IMR-90 (cell line): ENCODE measurements around the gene OSBPL3. TPM values are rescaled to one million over a fixed set of nuclear protein-coding genes. Genes with fewer than 3 reads are reported as not detected.

Source experiments
- ATAC-seq: fragments of 200-7000 bp; cut with Tn5 transposase; 2 replicates; pipeline ENCODE4 v1.9.1; 2020; ENCODE audit warnings: low read depth, mild to moderate bottlenecking, moderate library complexity
- Bru-seq: library from RNA; stranded (reverse); fragments of 400-500 nt; gene quantifications from one replicate; lab custom pipeline; 2021; lab: Mats Ljungman, UMichigan
- BruChase-seq, 2 experiments: library from RNA; stranded (reverse); fragments of 400-500 nt; gene quantifications; one replicate each; lab custom pipeline; 2021; lab: Mats Ljungman, UMichigan
- BruUV-seq: library from RNA; stranded (reverse); fragments of 400-500 nt; replicated peaks from 2 replicates; lab custom pipeline; 2021; lab: Mats Ljungman, UMichigan
- CTCF ChIA-PET: fragments of 300-600 bp; formaldehyde crosslinking; extraction: SDS; loops from one replicate; lab custom pipeline; 2021; ENCODE audit warnings: antibody characterized with exemption; lab: Yijun Ruan, JAX
- POLR2A ChIA-PET: fragments of 300-600 bp; sonication (Branson Sonifier 250); formaldehyde crosslinking; loops from one replicate; lab custom pipeline; 2022; ENCODE audit warnings: antibody characterized with exemption; ENCODE audit not compliant: unreplicated experiment; lab: Charles Lee
- DNase-seq: peaks from one replicate; pipeline ENCODE4 v3.0.0; 2013
- H2AFZ ChIP-seq: replicated peaks from 2 replicates; pipeline ENCODE3; 2013; ENCODE audit warnings: low read length, mild to moderate bottlenecking; ENCODE audit not compliant: poor library complexity
- H2AK5ac ChIP-seq: 2 replicates; pipeline ENCODE4 v1.6.1; 2013; ENCODE audit warnings: low read depth, low read length, inconsistent platforms
- H2AK9ac ChIP-seq: replicated peaks from 2 replicates; pipeline ENCODE3; 2013; ENCODE audit warnings: mild to moderate bottlenecking, low read depth, low read length, moderate library complexity; ENCODE audit not compliant: poor library complexity
- H2BK120ac ChIP-seq: 2 replicates; pipeline ENCODE4 v1.6.1; 2013; ENCODE audit warnings: low read depth, low read length, inconsistent platforms
- H2BK15ac ChIP-seq: 3 replicates; pipeline ENCODE4 v1.6.1; 2013; ENCODE audit warnings: low read depth, low read length, inconsistent platforms
- H2BK20ac ChIP-seq: 2 replicates; pipeline ENCODE4 v1.6.1; 2013; ENCODE audit warnings: low read depth, mild to moderate bottlenecking, inconsistent platforms, low read length, moderate library complexity
- H2BK5ac ChIP-seq: 2 replicates; pipeline ENCODE4 v1.6.1; 2013; ENCODE audit warnings: mild to moderate bottlenecking, low read depth, low read length, inconsistent platforms; ENCODE audit not compliant: poor library complexity, severe bottlenecking
- H3K14ac ChIP-seq: replicated peaks from 2 replicates; pipeline ENCODE4 v1.6.1; 2013; ENCODE audit warnings: low read depth, low read length, inconsistent platforms
- H3K18ac ChIP-seq: 2 replicates; pipeline ENCODE4 v1.6.1; 2013; ENCODE audit warnings: low read depth, low read length, control low read depth
- H3K23ac ChIP-seq: 2 replicates; pipeline ENCODE4 v1.6.1; 2013; ENCODE audit warnings: low read depth, low read length, inconsistent platforms
- H3K27ac ChIP-seq: 2 replicates; pipeline ENCODE4 v1.5.1; 2013; ENCODE audit warnings: mild to moderate bottlenecking, control low read depth, low read length; ENCODE audit not compliant: insufficient read depth
- H3K27me3 ChIP-seq: 2 replicates; pipeline ENCODE4 v1.6.1; 2013; ENCODE audit warnings: low read length; ENCODE audit not compliant: control insufficient read depth, insufficient read depth
- H3K36me3 ChIP-seq: 2 replicates; pipeline ENCODE4 v1.6.1; 2013; ENCODE audit warnings: low read length, mixed read lengths; ENCODE audit not compliant: control insufficient read depth, insufficient read depth
- H3K4ac ChIP-seq: 2 replicates; pipeline ENCODE4 v1.6.1; 2013; ENCODE audit warnings: low read depth, low read length, inconsistent platforms
- H3K4me1 ChIP-seq: 2 replicates; pipeline ENCODE4 v1.6.1; 2013; ENCODE audit warnings: low read length, mixed read lengths; ENCODE audit not compliant: control insufficient read depth, insufficient read depth
- H3K4me2 ChIP-seq: 2 replicates; pipeline ENCODE4 v1.6.1; 2013; ENCODE audit warnings: low read depth, mild to moderate bottlenecking, control low read depth, low read length, moderate library complexity
- H3K4me3 ChIP-seq: 2 replicates; pipeline ENCODE4 v1.5.1; 2013; ENCODE audit warnings: low read depth, mild to moderate bottlenecking, control low read depth, low read length, moderate library complexity; ENCODE audit not compliant: insufficient read depth
- H3K56ac ChIP-seq: 2 replicates; pipeline ENCODE4 v1.6.1; 2013; ENCODE audit warnings: low read length, inconsistent platforms; ENCODE audit not compliant: insufficient read depth; ENCODE audit errors: extremely low read depth
- H3K79me1 ChIP-seq, 2 experiments: 2 replicates each; pipeline ENCODE4 v1.6.1; 2013; ENCODE audit warnings: low read length in 2 of 2, inconsistent platforms in 1 of 2, low read depth in 1 of 2
- H3K9ac ChIP-seq: 2 replicates; pipeline ENCODE4 v1.6.1; 2013; ENCODE audit warnings: low read depth, low read length, control low read depth
- H3K9me1 ChIP-seq: 2 replicates; pipeline ENCODE4 v1.6.1; 2013; ENCODE audit warnings: low read length, inconsistent platforms; ENCODE audit not compliant: insufficient read depth
- H3K9me3 ChIP-seq: 2 replicates; pipeline ENCODE4 v1.6.1; 2013; ENCODE audit warnings: low read length; ENCODE audit not compliant: control insufficient read depth, insufficient read depth
- H4K20me1 ChIP-seq: 2 replicates; pipeline ENCODE4 v1.6.1; 2013; ENCODE audit warnings: low read length, inconsistent platforms; ENCODE audit not compliant: insufficient read depth
- H4K5ac ChIP-seq: 2 replicates; pipeline ENCODE4 v1.6.1; 2013; ENCODE audit warnings: mild to moderate bottlenecking, low read depth, low read length, control low read depth
- H4K8ac ChIP-seq, 2 experiments: 2 replicates each; pipeline ENCODE4 v1.6.1; 2013; ENCODE audit warnings: low read depth in 2 of 2, low read length in 2 of 2, control low read depth in 1 of 2, inconsistent platforms in 1 of 2
- H4K91ac ChIP-seq: 2 replicates; pipeline ENCODE4 v1.6.1; 2013; ENCODE audit warnings: low read depth, low read length, inconsistent platforms; ENCODE audit not compliant: insufficient read depth
- CHD1 ChIP-seq: IDR thresholded peaks from 2 replicates; pipeline ENCODE4 v1.6.1; 2012; ENCODE audit warnings: low read depth, low read length, improper control_type of control experiment
- CTCF ChIP-seq: conservative IDR thresholded peaks from 2 replicates; pipeline ENCODE4 v1.5.1; 2012; ENCODE audit warnings: mild to moderate bottlenecking, low read depth, low read length, improper control_type of control experiment
- ELK1 ChIP-seq: fragments of 150-350 bp; IDR thresholded peaks from 2 replicates; pipeline ENCODE4 v1.6.1; 2016; ENCODE audit warnings: low read depth, mild to moderate bottlenecking, low read length, moderate library complexity, borderline replicate concordance
- FOS ChIP-seq: fragments of 150-350 bp; IDR thresholded peaks from 2 replicates; pipeline ENCODE4 v1.6.1; 2016; ENCODE audit warnings: low read depth, low read length
- MAZ ChIP-seq: IDR thresholded peaks from 2 replicates; pipeline ENCODE4 v1.6.1; 2012; ENCODE audit warnings: low read depth, mild to moderate bottlenecking, low read length, improper control_type of control experiment, moderate library complexity, borderline replicate concordance
- MXI1 ChIP-seq: IDR thresholded peaks from 2 replicates; pipeline ENCODE4 v1.6.1; 2012; ENCODE audit warnings: low read depth, mild to moderate bottlenecking, low read length, moderate library complexity, borderline replicate concordance
- NFE2L2 ChIP-seq: fragments of 150-350 bp; IDR thresholded peaks from 2 replicates; pipeline ENCODE4 v1.6.1; 2016; ENCODE audit warnings: low read depth, mild to moderate bottlenecking, low read length
- RAD21 ChIP-seq: IDR thresholded peaks from 2 replicates; pipeline ENCODE4 v1.6.1; 2012; ENCODE audit warnings: low read length, improper control_type of control experiment
- RCOR1 ChIP-seq: IDR thresholded peaks from 2 replicates; pipeline ENCODE4 v1.6.1; 2012; ENCODE audit warnings: mild to moderate bottlenecking, low read length, improper control_type of control experiment; ENCODE audit not compliant: insufficient replicate concordance
- USF2 ChIP-seq: fragments of 150-350 bp; IDR thresholded peaks from 2 replicates; pipeline ENCODE4 v1.6.1; 2017; ENCODE audit warnings: mild to moderate bottlenecking, antibody characterized with exemption, low read length, low read depth
- whole genome bisulfite sequencing, 2 experiments: methylation state at CpG; one replicate each; pipeline versions ENCODE4 v1.1.5 to v1.1.7; 2013; ENCODE audit warnings: missing lambda C conversion rate in 2 of 2; ENCODE audit not compliant: insufficient read length in 1 of 2; ENCODE audit errors: extremely low coverage in 2 of 2; 5-methylcytosine and 5-hydroxymethylcytosine counted together
- dilution Hi-C: fragments of 300-500 bp; cut with HindIII; formaldehyde crosslinking; loops from one replicate; pipeline ENCODE4 v1.14.3; 2018; ENCODE audit warnings: low sequenced_read_pairs; ENCODE audit not compliant: unreplicated experiment
- in situ Hi-C: fragments of 300-500 bp; cut with MboI; formaldehyde crosslinking; loops from 3 replicates; pipeline ENCODE4 v1.14.3; 2019; ENCODE audit warnings: low sequenced_read_pairs, inconsistent platforms, mixed read lengths
- intact Hi-C: fragments of 100-400 bp; cut with micrococcal nuclease; formaldehyde crosslinking; loops from 2 replicates; pipeline ENCODE4 v1.10.0; 2022
- long read RNA-seq: library from polyadenylated mRNA; unstranded; transcript quantifications from one replicate; pipeline ENCODE4 v2.0.0, GENCODE V29; 2021; ENCODE audit not compliant: unreplicated experiment
- polyA plus RNA-seq, 3 experiments: library from polyadenylated mRNA; depleted of rRNA; stranded (reverse); fragments of >200 nt; gene quantifications; 2 replicates each; pipeline ENCODE4 v1.2.3, GENCODE V29; 2012; ENCODE audit warnings: low replicate concordance in 1 of 3
- total RNA-seq: library from RNA; depleted of rRNA; stranded (reverse); fragments of >200 nt; gene quantifications from 2 replicates; pipeline ENCODE4 v1.2.3, GENCODE V29; 2012; rRNA removed

OSBPL3 gene
- total RNA-seq (29.9 and 30.0 TPM in 2 replicates), polyA plus RNA-seq (2012; rRNA removed) (15.4 and 18.0 TPM in 2 replicates), Bru-seq, nascent RNA (percentile 88 among the genes with signal in this experiment), BruChase-seq, experiment 1, labeled RNA remaining after a 6-hour chase (percentile 76 among the genes with signal in this experiment), BruChase-seq, experiment 2, labeled RNA remaining after a 2-hour chase (percentile 84 among the genes with signal in this experiment)
- polyA plus RNA-seq (2012; cell fraction: cytosol; rRNA removed): 4.0 and 4.9 TPM in 2 replicates
- 14.4 and 46.7 TPM in 2 replicates for polyA plus RNA-seq (2012; cell fraction: nucleus; rRNA removed; ENCODE audit: low replicate concordance)
- long read RNA-seq, full-length matches to known transcripts: 15 of 28 reads
- long read RNA-seq, partial matches to known transcripts: 4 of 28 reads
- long read RNA-seq, other reads (novel, unspliced or antisense): 9 of 28 reads

GRCh38 chr7:24979863-24980533, at the start of gene OSBPL3:
TSS of gene OSBPL3 (minus strand) at chr7:24980178. CDS start at chr7:24892472, 87,706 bp downstream.
- Histone ChIP-seq H2BK15ac (peak within 1 kb of the TSS; percentile 46; the same call in 1 of the 3 replicates), H3K4me2 (peak within 1 kb of the TSS; percentile 96), H4K91ac (peak within 1 kb of the TSS; percentile 87), H4K5ac (peak within 1 kb of the TSS; percentile 65), H3K9me1 (peaks cover 3% of the 10 kb centered on the region; the same call in 1 of the 2 replicates), H2AK9ac (peak within 1 kb of the TSS; percentile 90), H3K14ac (peak within 1 kb of the TSS; percentile 91), H4K20me1 (peaks cover 7% of the 10 kb centered on the region), H3K9ac (peak within 1 kb of the TSS; percentile 80), H3K56ac (peak within 1 kb of the TSS; percentile 79), H2BK5ac (peak within 1 kb of the TSS; percentile 79), H4K8ac (peak within 1 kb of the TSS; percentile 89 to 93), H2AK5ac (peak within 1 kb of the TSS; percentile 70), H2BK120ac (peak within 1 kb of the TSS; percentile 78), H3K27ac (peak within 1 kb of the TSS; percentile 84), H3K23ac (peak within 1 kb of the TSS; percentile 93), H2BK20ac (peak within 1 kb of the TSS; percentile 38), H3K4ac (peak within 1 kb of the TSS; percentile 92), H3K9me3 (no peaks in the 10 kb centered on the region), H3K4me1 (peaks cover 8% of the 10 kb centered on the region), H3K4me3 (peak within 1 kb of the TSS; percentile 77), H3K79me1 (peaks cover 13 to 34% of the 10 kb centered on the region in 2 experiments; a peak in 3 of 4 replicates), H3K27me3 (no peaks in the 10 kb centered on the region), H3K18ac (peak within 1 kb of the TSS; percentile 74), H3K36me3 (no peaks in the 10 kb centered on the region), H2AFZ (peak within 1 kb of the TSS; percentile 85)
- POLR2A ChIA-PET: interaction anchor here (0.7 kb wide), 1 partner anchor 127 kb away, joined by 8 read pairs; no protein-coding TSS in a partner anchor
- DNase-seq (peak; percentile 95), ATAC-seq (peak; percentile 91)
- CTCF ChIA-PET: interaction anchor here (0.7 to 5.2 kb wide), 6 partner anchors 112 to 171 kb away, joined by 4 to 33 read pairs (median 8); no protein-coding TSS in a partner anchor
- WGBS, 2 experiments: 1% methylated on average over 39 of the region's 73 CpGs; no CpG with 5 or more reads in 1 of the 2 experiments
- in situ Hi-C loops: loop anchor here (10.0 kb wide), 1 partner anchor 85 kb away; no protein-coding TSS in a partner anchor
- dilution Hi-C loops: no loop called here
- BruUV-seq: no TSS peak
- intact Hi-C loops: loop anchor here (1.0 to 10.0 kb wide), 7 partner anchors 45 to 405 kb away; partner anchors contain the start of gene PALS2
- TF ChIP-seq USF2: 0 out of 2 replicates have a peak, but pooled peaks have one; percentile 9
- no peak for TF ChIP-seq FOS
- TF ChIP-seq MAZ: peak; percentile 99
- peak; percentile 75; the same call in 1 of the 2 replicates for TF ChIP-seq MXI1
- no peak for TF ChIP-seq RCOR1
- TF ChIP-seq RAD21: peak; percentile 41
- TF ChIP-seq ELK1: no peak
- no peak for TF ChIP-seq CHD1
- no peak for TF ChIP-seq NFE2L2
- TF ChIP-seq CTCF: peak; percentile 33; the same call in 1 of the 2 replicates
